Esophagus muscularis mucosa (tissue), 4 donors: Measurements from ENCODE around the gene VAMP1. TPM values are rescaled to one million over a fixed set of nuclear protein-coding genes. Genes with fewer than 3 reads are reported as not detected.

ENCODE experiments used
- DNase-seq: peaks from one replicate; pipeline ENCODE4 v3.0.0-alpha.2; 2017; ENCODE audit errors: extremely low spot score
- H3K27ac ChIP-seq, 4 donors: fragments of 200-600 bp; sonication (generic); replicated peaks in 1 of 4; 1 replicate in 3 of 4; 2 replicates in 1 of 4; pipeline ENCODE4 v1.5.1; 2016 to 2019; ENCODE audit warnings: mild to moderate bottlenecking in 1 of 4
- H3K27me3 ChIP-seq, 4 donors: fragments of 200-600 bp; sonication (generic); one replicate each; pipeline versions ENCODE4 v1.5.1 to v1.6.0; 2016 to 2019
- H3K36me3 ChIP-seq, 4 donors: fragments of 200-600 bp; sonication (generic); one replicate each; pipeline ENCODE4 v1.5.1; 2016 to 2019
- H3K4me1 ChIP-seq, 4 donors: fragments of 200-600 bp; sonication (generic); one replicate each; pipeline ENCODE4 v1.5.1; 2016 to 2019
- H3K4me3 ChIP-seq, 4 donors: fragments of 200-600 bp; sonication (generic); 1 replicate in 2 of 4; 2 replicates in 2 of 4; pipeline ENCODE4 v1.5.1; 2016 to 2019; ENCODE audit warnings: mild to moderate bottlenecking in 4 of 4, moderate library complexity in 1 of 4
- H3K9me3 ChIP-seq, 4 donors: fragments of 200-600 bp; sonication (generic); 1 replicate in 3 of 4; 2 replicates in 1 of 4; pipeline ENCODE4 v1.5.1; 2016 to 2019
- CTCF ChIP-seq, 3 experiments: fragments of 200-600 bp in 2 of 3; fragments of 450-650 bp in 1 of 3; sonication (generic) in 2 of 3; IDR thresholded peaks; one replicate each; pipeline ENCODE4 v1.5.1; 2017 to 2019; ENCODE audit warnings: antibody characterized with exemption in 3 of 3, mild to moderate bottlenecking in 2 of 3, moderate library complexity in 1 of 3
- EP300 ChIP-seq: sonication (generic); formaldehyde crosslinking; IDR thresholded peaks from one replicate; pipeline ENCODE4 v1.6.1; 2017; ENCODE audit warnings: antibody characterized with exemption
- POLR2A ChIP-seq: fragments of 450-650 bp; IDR thresholded peaks from one replicate; pipeline ENCODE4 v1.6.1; 2017; ENCODE audit warnings: antibody characterized with exemption, moderate library complexity, mild to moderate bottlenecking, low read depth
- POLR2AphosphoS5 ChIP-seq, 2 donors: sonication (generic); formaldehyde crosslinking; IDR thresholded peaks; one replicate each; pipeline ENCODE4 v1.6.1; 2017; ENCODE audit warnings: antibody characterized with exemption in 2 of 2
- WGBS: methylation state at CpG from one replicate; pipeline ENCODE4 v1.1.5; 2018; 5-methylcytosine and 5-hydroxymethylcytosine counted together
- intact Hi-C: fragments of 100-400 bp; cut with DNase I; formaldehyde crosslinking; loops from one replicate; pipeline ENCODE4 v1.15.1; 2023
- total RNA-seq, 4 donors: library from RNA; depleted of rRNA; stranded (reverse); fragments of >200 nt; gene quantifications; one replicate each; pipeline versions ENCODE4 v1.1.0 to v1.2.1, GENCODE V29; 2016

Gene VAMP1
- total RNA-seq, 4 donors from 2014 or later = 4.5 to 8.7 (median 6.7) TPM

- H3K4me1 ChIP-seq = peaks cover 14 to 34% (median 25%) of the 10 kb centered on the region in 4 donors
- peaks cover 40 to 91% (median 86%) of the 10 kb centered on the region in 4 donors for H3K36me3 ChIP-seq
- H3K4me3 ChIP-seq = no peak overlapping the region
- no peaks in the 10 kb centered on the region for H3K9me3 ChIP-seq
- no peak for DNase-seq
- H3K27me3 ChIP-seq = no peaks in the 10 kb centered on the region
- no peak for TF ChIP-seq CTCF (IDR thresholded peaks at IDR 0.05)
- no peak for TF ChIP-seq EP300
- no peak for TF ChIP-seq POLR2A
- TF ChIP-seq POLR2AphosphoS5 (IDR thresholded peaks at IDR 0.05) = no peak
- H3K27ac ChIP-seq = no peak overlapping the region
- WGBS = 90% methylated on average over 14 of the region's 14 CpGs
- intact Hi-C loops = no loop called here
Observed at GRCh38 chr12:6458281-6459003, 12.0 kb downstream of the VAMP1 start.

- Histone ChIP-seq H3K4me3 (no peak overlapping the region), H3K9me3 (no peaks in the 10 kb centered on the region), H3K36me3 (peaks cover 35 to 83% (median 77%) of the 10 kb centered on the region in 4 donors), H3K27ac (peak overlapping the region in 1 of 4 donors; percentile 26), H3K4me1 (peaks cover 24 to 34% (median 29%) of the 10 kb centered on the region in 4 donors), H3K27me3 (no peaks in the 10 kb centered on the region)
- TF ChIP-seq POLR2AphosphoS5 (IDR thresholded peaks at IDR 0.05) (no peak), EP300 (no peak), POLR2A (no peak), CTCF (IDR thresholded peaks at IDR 0.05) (no peak)
- intact Hi-C loops = no loop called here
- DNase-seq = no peak
- WGBS = 87% methylated on average over 9 of the region's 12 CpGs
Observed at GRCh38 chr12:6457220-6457945, 13.1 kb downstream of the VAMP1 start.

GRCh38 chr12:6452944-6453630, 17.4 kb downstream of the VAMP1 start:
- Histone ChIP-seq H3K4me3 (peak overlapping the region; percentile 63 to 79 (median 73)), H3K4me1 (peaks cover 22 to 51% (median 47%) of the 10 kb centered on the region in 4 donors), H3K27ac (peak overlapping the region; percentile 96 to 99 (median 97)), H3K27me3 (peaks cover 0 to 4% (median 0%) of the 10 kb centered on the region in 4 donors), H3K36me3 (peaks cover 10 to 44% (median 36%) of the 10 kb centered on the region in 4 donors), H3K9me3 (no peaks in the 10 kb centered on the region)
- DNase-seq = no peak
- intact Hi-C loops = no loop called here
- WGBS = 52% methylated on average over 7 of the region's 17 CpGs
- no peak for TF ChIP-seq POLR2A
- TF ChIP-seq POLR2AphosphoS5 (IDR thresholded peaks at IDR 0.05) = peak; percentile 4 to 45

- no peak for DNase-seq
- Histone ChIP-seq H3K36me3 (peaks cover 3 to 44% (median 31%) of the 10 kb centered on the region in 4 donors), H3K27me3 (peaks cover 0 to 4% (median 0%) of the 10 kb centered on the region in 4 donors), H3K27ac (peak overlapping the region; percentile 96 to 99 (median 97)), H3K4me1 (peaks cover 22 to 53% (median 49%) of the 10 kb centered on the region in 4 donors), H3K4me3 (peak overlapping the region; percentile 63 to 79 (median 73)), H3K9me3 (no peaks in the 10 kb centered on the region)
- 10% methylated on average over 9 of the region's 9 CpGs for WGBS
- TF ChIP-seq POLR2AphosphoS5 (IDR thresholded peaks at IDR 0.05) (peak in 1 of 2 donors; percentile 34), EP300 (no peak), POLR2A (no peak), CTCF (IDR thresholded peaks at IDR 0.05) (no peak)
- intact Hi-C loops = no loop called here
Observed at GRCh38 chr12:6452245-6452943, 18.1 kb downstream of the VAMP1 start.
